Stimulated activated memory B cell treated with anti-CD40 and anti-IgM and Interleukin-4, amounts not matched to agents 10 μg/mL and 1 μg/mL and 100 μg/mL, for 72 hours (primary cell): Measurements from ENCODE around the gene TM4SF4.

Experiments used
- ATAC-seq: fragments of 150-1000 bp; cut with Tn5 transposase; 2 replicates; pipeline ENCODE4 v1.10.0; 2021
- H3K27ac Mint-ChIP-seq: one replicate; pipeline ENCODE4 v1.8.0; 2022; ENCODE audit warnings: mild to moderate bottlenecking, mixed read lengths
- H3K27me3 Mint-ChIP-seq: one replicate; pipeline ENCODE4 v1.8.0; 2022; ENCODE audit warnings: mixed read lengths
- H3K36me3 Mint-ChIP-seq: one replicate; pipeline ENCODE4 v1.8.0; 2022; ENCODE audit warnings: mixed read lengths
- H3K4me1 Mint-ChIP-seq: one replicate; pipeline ENCODE4 v1.8.0; 2022; ENCODE audit warnings: mixed read lengths
- H3K4me3 Mint-ChIP-seq: one replicate; pipeline ENCODE4 v1.8.0; 2022; ENCODE audit warnings: mild to moderate bottlenecking, moderate library complexity, mixed read lengths
- H3K9me3 Mint-ChIP-seq: one replicate; pipeline ENCODE4 v1.8.0; 2022; ENCODE audit warnings: mixed read lengths

Gene TM4SF4

DNA sequence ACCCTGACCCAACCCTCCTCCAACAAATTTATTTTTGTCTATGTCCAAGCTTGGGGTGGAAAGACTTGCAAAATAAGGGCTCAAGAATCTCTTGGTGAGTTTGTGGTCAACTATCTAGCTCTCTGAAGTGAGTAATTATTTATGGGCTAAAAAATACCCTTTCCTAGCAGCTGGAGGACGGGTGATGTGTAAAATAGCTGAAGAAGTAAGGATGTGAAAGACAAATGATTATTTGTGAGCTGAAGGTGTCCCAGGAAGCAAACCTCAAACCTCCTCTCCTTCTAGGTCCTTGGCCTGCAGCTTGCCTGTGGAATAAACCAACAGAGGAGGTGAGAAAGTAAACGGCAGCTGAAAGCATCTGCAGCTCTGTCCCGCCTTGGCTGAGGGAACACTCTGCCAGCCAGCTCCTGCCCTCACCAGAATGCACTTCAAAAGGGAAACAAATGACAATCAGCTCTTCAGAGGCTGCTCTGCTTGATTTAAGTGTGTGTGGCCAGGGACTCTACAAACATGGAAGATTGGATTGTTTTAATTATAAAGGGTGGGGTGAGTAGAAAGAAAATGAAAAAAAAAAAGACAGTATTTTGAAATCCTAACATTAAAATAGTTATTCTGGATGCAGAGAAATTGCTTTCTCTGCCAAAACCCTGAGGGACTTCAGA, 60.3 kb downstream of the TM4SF4 start:
- no peaks in the 10 kb centered on the region for H3K36me3 Mint-ChIP-seq
- peaks cover 9% of the 10 kb centered on the region for H3K4me1 Mint-ChIP-seq
- H3K27ac Mint-ChIP-seq, result no peak overlapping the region
- H3K4me3 Mint-ChIP-seq, result no peak overlapping the region
- H3K9me3 Mint-ChIP-seq, result no peaks in the 10 kb centered on the region
- ATAC-seq, result no peak
- peaks cover 12% of the 10 kb centered on the region for H3K27me3 Mint-ChIP-seq

DNA sequence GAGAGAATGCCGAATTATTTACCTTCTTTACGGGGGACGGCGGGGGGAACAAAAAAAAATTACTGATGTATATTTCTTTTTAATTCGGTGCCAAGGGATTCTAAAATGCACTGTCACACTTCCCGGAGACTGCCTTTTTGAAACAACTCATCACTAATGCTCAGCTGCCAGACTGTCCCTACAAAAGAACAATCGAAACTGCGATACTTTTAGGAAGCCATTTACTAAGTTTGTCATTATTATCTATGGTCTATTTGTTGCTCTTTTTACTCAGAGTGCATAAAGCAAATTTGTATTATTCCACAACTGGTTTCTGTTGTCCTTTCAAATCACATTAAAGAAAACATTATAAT, 60.8 kb downstream of the TM4SF4 start:
- Mint-ChIP-seq H3K27ac (no peak overlapping the region), H3K4me1 (peaks cover 9% of the 10 kb centered on the region), H3K9me3 (no peaks in the 10 kb centered on the region), H3K4me3 (no peak overlapping the region), H3K27me3 (peaks cover 12% of the 10 kb centered on the region), H3K36me3 (no peaks in the 10 kb centered on the region)
- no peak for ATAC-seq

DNA sequence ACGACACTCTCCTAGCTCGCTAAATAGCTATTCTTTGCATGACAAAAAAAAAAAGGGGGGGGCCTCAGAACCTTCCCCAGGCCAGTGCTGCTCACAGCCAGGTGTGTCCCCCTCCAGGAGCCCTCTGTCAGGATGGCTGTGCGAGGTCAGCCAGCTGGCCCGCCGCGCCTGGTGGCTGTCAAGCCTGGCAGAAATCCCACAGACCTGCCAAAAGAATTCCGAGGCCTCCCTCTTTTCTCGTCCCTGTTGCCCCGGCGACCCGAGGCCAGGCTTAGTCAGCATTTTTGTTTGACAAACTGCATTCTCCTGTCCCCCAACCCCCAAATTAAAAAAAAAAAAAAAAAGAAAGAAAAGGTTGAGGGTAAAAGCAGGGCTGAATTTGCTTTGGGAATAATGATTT, 61.9 kb downstream of the TM4SF4 start:
- Mint-ChIP-seq H3K36me3 (no peaks in the 10 kb centered on the region), H3K4me1 (peaks cover 9% of the 10 kb centered on the region), H3K4me3 (no peak overlapping the region), H3K27ac (no peak overlapping the region), H3K27me3 (peaks cover 12% of the 10 kb centered on the region), H3K9me3 (no peaks in the 10 kb centered on the region)
- ATAC-seq, result no peak

DNA sequence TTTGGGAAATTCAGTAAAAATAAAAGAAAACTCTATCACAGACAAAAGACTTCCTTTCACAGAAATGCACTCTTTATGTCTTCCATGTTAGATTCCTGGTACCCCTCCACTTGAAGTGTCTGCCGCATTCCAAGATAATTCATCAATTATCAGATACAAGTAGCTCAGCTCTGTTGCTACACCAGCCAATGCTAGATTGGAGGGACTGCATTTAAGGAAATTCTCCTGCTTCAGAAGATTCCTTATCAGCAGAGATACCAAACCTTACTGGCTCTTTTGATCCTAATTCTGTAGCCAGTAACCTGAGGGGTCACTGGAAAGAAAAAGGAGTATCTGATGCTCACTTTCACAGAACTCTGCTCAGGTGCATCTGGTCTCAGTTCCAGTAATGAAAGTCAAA, 63.9 kb downstream of the TM4SF4 start:
- H3K36me3 Mint-ChIP-seq, result no peaks in the 10 kb centered on the region
- no peak for ATAC-seq

DNA sequence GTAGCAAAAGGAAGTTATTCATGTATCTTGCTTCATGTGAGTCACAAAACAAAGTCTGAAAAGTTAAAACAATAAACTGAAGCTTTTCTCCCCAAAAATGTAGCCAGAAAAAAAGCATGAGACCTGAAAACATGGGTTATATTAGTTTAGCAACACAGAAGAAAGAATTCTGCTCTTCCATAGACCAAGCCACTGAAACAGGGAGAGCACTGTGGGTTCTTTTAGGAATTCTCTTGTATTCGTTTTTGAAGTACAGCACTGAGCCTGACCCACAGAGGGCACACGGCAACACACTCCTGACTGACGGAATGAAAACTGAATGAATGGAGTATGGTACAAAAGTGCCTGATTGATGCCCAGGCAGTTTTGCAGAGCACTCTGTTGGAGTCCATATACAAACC, 66.6 kb downstream of the TM4SF4 start:
- H3K27ac Mint-ChIP-seq, result no peak overlapping the region
- ATAC-seq, result no peak

More for the DNA sequence above, 63.9 kb downstream of the TM4SF4 start:
- Mint-ChIP-seq H3K9me3 (no peaks in the 10 kb centered on the region), H3K4me1 (no peaks in the 10 kb centered on the region), H3K27me3 (peaks cover 12% of the 10 kb centered on the region), H3K4me3 (no peak overlapping the region), H3K27ac (no peak overlapping the region)

DNA sequence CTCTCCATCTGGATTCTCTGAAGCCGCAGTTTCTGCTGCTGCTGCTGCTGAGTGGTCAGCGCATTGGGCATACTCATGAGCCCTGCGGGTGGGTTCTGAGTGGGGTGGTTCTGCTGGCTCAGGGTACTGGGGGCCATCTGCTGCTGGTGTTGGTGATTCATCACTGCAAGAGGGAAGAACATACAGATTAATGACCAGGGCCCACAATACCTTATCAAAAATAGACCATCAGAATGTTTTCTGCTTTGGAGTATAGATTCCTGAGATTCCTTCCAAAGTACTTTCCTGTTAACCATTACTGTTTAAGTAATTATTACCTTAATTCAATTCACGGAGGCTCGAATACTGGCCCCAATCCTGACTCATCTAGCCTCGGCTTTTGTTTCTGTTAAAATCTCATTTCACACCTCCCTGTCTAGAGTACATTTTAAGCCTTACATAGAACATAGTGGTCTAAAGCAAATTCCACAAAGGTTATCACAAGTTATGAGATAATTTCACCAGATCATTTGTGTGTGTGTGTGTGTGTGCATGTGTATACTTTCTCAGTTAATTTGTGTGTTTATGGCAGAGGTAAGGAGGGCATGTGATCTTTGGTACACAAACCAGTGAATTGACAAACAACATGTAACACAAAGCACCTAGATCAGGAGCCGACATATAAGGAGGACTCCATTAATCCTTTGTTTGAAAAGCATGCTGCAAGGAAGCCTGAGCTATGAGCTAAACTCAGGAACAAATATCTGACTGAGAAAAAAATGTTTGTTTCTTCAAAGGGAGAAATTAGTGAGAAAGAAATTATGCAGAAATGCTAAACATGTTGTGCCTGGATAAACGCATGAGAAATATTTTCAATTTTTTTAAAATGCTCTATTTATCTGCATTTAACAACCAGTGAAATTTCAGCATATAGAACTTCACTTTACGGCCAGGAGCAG, 68.1 kb downstream of the TM4SF4 start:
- Mint-ChIP-seq H3K9me3 (no peaks in the 10 kb centered on the region), H3K27ac (no peak overlapping the region), H3K4me1 (no peaks in the 10 kb centered on the region), H3K36me3 (no peaks in the 10 kb centered on the region), H3K27me3 (no peaks in the 10 kb centered on the region), H3K4me3 (no peak overlapping the region)
- ATAC-seq, result no peak

More for the DNA sequence above, 66.6 kb downstream of the TM4SF4 start:
- H3K4me1 Mint-ChIP-seq, result no peaks in the 10 kb centered on the region
- no peaks in the 10 kb centered on the region for H3K36me3 Mint-ChIP-seq
- no peaks in the 10 kb centered on the region for H3K27me3 Mint-ChIP-seq
- H3K4me3 Mint-ChIP-seq, result no peak overlapping the region
- H3K9me3 Mint-ChIP-seq, result no peaks in the 10 kb centered on the region

DNA sequence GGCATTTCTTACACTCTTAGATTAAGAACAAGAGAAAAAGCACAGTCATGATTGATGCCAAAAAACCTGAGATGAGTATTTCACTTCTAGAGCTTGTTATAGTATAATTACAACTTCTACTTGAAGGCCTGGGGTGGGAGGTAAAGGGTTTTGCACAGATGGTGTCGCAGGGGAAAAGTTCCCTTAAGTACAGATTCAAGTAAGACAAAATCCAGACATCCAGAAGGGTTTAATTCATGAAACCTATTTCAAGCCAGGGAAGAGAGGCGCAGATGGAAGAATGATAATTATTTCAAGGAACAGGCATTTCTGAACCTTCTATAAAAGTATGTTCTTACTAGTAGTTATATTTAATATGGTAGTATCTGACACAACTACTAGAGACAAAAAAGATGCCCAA, 70.6 kb downstream of the TM4SF4 start:
- Mint-ChIP-seq H3K4me3 (no peak overlapping the region), H3K27me3 (peaks cover 10% of the 10 kb centered on the region), H3K4me1 (no peaks in the 10 kb centered on the region), H3K9me3 (no peaks in the 10 kb centered on the region), H3K36me3 (no peaks in the 10 kb centered on the region), H3K27ac (no peak overlapping the region)
- no peak for ATAC-seq

DNA sequence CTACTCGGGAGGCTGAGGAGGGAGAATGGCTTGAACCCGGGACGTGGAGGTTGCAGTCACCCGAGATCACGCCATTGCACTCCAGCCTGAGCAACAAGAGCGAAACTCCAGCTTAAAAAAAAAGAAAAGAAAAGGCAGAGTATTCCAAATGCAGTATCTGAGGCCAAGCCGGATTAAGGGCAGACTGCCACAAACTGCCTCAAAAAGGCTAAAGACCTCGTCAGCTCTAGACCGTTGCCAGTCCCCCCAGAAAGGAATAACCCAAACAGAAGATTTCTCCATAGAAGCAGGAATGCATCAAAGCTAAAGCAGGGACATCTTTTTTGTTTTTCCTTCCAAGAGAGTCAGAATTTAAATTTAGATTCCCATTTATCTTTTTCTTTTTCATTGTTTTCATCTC, 72.9 kb downstream of the TM4SF4 start:
- Mint-ChIP-seq H3K36me3 (no peaks in the 10 kb centered on the region), H3K4me3 (no peak overlapping the region), H3K27me3 (peaks cover 10% of the 10 kb centered on the region), H3K4me1 (no peaks in the 10 kb centered on the region), H3K9me3 (no peaks in the 10 kb centered on the region), H3K27ac (no peak overlapping the region)
- no peak for ATAC-seq

DNA sequence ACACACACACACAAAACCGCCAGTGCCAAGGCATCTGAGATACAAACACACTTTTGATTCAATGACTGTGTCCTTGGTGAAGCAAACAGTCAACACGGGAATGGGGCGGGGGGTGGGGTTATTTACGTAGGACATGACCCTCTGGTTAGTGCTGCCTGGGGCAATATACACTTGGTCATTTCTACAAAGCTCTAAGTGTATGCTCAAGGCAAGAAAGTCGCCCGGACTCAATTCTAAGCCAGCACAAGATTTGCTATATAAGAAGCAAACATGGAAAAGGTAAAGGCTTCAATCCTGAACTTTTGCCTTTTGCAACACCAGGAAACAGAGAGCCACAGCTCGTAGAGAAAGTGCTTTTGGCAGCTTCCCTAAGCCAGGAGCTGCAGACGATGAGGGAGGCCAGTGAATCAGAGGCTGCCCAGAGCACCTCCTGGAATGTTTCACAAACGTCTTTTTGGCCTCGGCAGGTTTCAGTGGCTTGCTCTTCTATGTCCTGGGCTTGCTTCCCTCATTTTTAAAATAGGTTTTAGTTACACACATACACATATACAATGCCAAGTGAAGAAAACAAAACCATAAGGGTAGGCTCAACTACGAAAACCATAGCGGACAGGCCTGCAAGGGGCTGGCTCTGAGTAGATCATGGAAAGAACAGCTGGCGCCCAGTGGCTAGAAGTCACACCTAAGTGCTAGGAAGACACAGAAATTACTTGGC, 73.6 kb downstream of the TM4SF4 start:
- no peaks in the 10 kb centered on the region for H3K9me3 Mint-ChIP-seq
- H3K27me3 Mint-ChIP-seq, result peaks cover 10% of the 10 kb centered on the region
- H3K4me1 Mint-ChIP-seq, result no peaks in the 10 kb centered on the region
- H3K36me3 Mint-ChIP-seq, result no peaks in the 10 kb centered on the region
- no peak for ATAC-seq
- no peak overlapping the region for H3K27ac Mint-ChIP-seq
- no peak overlapping the region for H3K4me3 Mint-ChIP-seq

DNA sequence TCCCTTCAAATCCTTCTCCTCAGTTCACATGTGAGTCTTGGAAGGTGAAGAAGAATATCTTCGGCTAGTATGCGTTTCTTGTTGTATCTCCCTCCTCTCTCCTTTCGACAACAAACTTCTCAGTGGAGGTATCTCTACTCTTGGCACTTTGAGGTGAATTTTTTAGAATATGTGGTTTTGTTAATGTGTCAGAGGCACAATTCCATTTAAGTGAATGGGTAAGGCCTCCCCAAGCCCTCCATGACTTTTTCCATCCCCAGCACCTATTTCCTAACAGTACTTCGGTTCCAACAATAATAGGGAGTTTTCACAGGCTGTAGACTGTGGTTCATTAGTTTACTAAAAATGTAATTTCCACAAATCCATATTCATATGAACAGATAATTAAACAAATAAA, 74.2 kb downstream of the TM4SF4 start:
- Mint-ChIP-seq H3K27ac (no peak overlapping the region), H3K4me3 (no peak overlapping the region), H3K4me1 (no peaks in the 10 kb centered on the region), H3K9me3 (no peaks in the 10 kb centered on the region), H3K27me3 (peaks cover 10% of the 10 kb centered on the region), H3K36me3 (no peaks in the 10 kb centered on the region)
- no peak for ATAC-seq

DNA sequence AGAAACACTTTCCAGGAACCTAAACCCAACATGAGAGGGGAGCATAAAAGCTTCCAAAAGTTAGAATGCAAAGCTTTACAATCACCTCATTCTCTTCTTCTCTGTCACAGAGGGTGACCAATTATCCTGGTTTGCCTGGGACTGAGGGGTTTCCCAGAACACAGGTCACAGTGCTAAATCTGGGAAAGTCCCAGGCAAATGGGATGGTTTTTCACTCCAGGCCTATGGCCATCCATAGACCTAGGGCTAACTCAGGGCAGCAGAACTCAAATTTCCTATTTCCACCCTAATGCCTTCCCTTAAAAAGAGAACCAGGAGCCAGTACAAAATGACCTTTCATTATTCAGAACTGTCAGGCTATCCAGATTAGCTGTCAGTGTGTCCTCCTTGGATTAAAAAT, 77.0 kb downstream of the TM4SF4 start:
- Mint-ChIP-seq H3K4me3 (no peak overlapping the region), H3K36me3 (no peaks in the 10 kb centered on the region), H3K9me3 (no peaks in the 10 kb centered on the region), H3K27me3 (peaks cover 10% of the 10 kb centered on the region), H3K27ac (no peak overlapping the region), H3K4me1 (no peaks in the 10 kb centered on the region)
- no peak for ATAC-seq

DNA sequence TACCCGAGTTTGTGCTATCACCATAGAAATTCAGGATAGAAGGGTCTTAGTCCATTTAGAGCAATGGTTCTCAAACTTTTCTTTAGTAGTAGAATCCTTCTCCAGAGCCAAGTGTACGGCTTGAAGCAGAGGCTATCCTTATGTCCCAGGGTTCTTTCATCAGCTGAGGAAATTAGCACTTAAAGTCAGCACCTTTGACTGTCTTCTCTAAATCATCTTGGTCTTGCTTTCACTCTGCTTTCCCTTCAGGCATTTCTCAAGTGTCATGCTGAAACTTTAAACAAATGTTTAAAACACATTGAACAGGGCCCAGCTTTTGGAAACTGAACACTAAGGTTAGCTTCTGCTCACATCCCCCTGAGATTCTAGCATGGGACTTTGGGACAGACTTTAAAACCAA, 78.2 kb downstream of the TM4SF4 start:
- peaks cover 10% of the 10 kb centered on the region for H3K27me3 Mint-ChIP-seq
- no peaks in the 10 kb centered on the region for H3K4me1 Mint-ChIP-seq
- no peaks in the 10 kb centered on the region for H3K9me3 Mint-ChIP-seq
- no peaks in the 10 kb centered on the region for H3K36me3 Mint-ChIP-seq
- ATAC-seq, result no peak
- no peak overlapping the region for H3K27ac Mint-ChIP-seq
- H3K4me3 Mint-ChIP-seq, result no peak overlapping the region
